Esophagus (tissue), 2 donors: Measurements from ENCODE around the gene RNASEH2C. TPM values are rescaled to one million over a fixed set of nuclear protein-coding genes. Genes with fewer than 3 reads are reported as not detected.
"Not testable (repeated sequence)": the region's sequence is repeated elsewhere in the genome, so short reads cannot be mapped to it uniquely, and the experiment has no call there.

Experiments
- H3K27ac ChIP-seq, 2 donors: one replicate each; pipeline ENCODE4 v1.5.1; 2013; ENCODE audit warnings: low read depth in 2 of 2, mild to moderate bottlenecking in 2 of 2, inconsistent platforms in 1 of 2, low read length in 1 of 2, moderate library complexity in 1 of 2
- H3K27me3 ChIP-seq, 2 donors: one replicate each; pipeline ENCODE4 v1.6.1; 2013; ENCODE audit warnings: low read length in 2 of 2, control low read depth in 1 of 2, mild to moderate bottlenecking in 1 of 2; ENCODE audit not compliant: insufficient read depth in 2 of 2, control insufficient read depth in 1 of 2
- H3K36me3 ChIP-seq, 2 donors: one replicate each; pipeline ENCODE4 v1.6.1; 2013; ENCODE audit warnings: low read length in 1 of 2; ENCODE audit not compliant: control insufficient read depth in 2 of 2, insufficient read depth in 2 of 2
- H3K4me1 ChIP-seq, 2 donors: one replicate each; pipeline ENCODE4 v1.6.1; 2013; ENCODE audit warnings: low read length in 1 of 2; ENCODE audit not compliant: control insufficient read depth in 2 of 2, insufficient read depth in 2 of 2
- H3K4me3 ChIP-seq, 2 donors: one replicate each; pipeline ENCODE4 v1.5.1; 2013; ENCODE audit warnings: low read length in 2 of 2, mild to moderate bottlenecking in 2 of 2, low read depth in 1 of 2, moderate library complexity in 1 of 2
- H3K9me3 ChIP-seq, 2 donors: one replicate each; pipeline ENCODE4 v1.6.1; 2013; ENCODE audit warnings: mild to moderate bottlenecking in 2 of 2, low read depth in 1 of 2, low read length in 1 of 2, moderate library complexity in 1 of 2; ENCODE audit not compliant: control insufficient read depth in 2 of 2, insufficient read depth in 1 of 2
- WGBS, 2 donors: extraction: QIAGEN DNeasy Blood & Tissue Kit; methylation state at CpG; one replicate each; pipeline ENCODE4 v1.1.7; 2013; 5-methylcytosine and 5-hydroxymethylcytosine counted together
- polyA plus RNA-seq, 2 donors: library from polyadenylated mRNA; stranded (reverse); fragments of 200-250 nt; gene quantifications; one replicate each; pipeline ENCODE4 v1.2.3, GENCODE V29; 2013
- donor health status: healthy with polysubstance abuse.
- donor health status: Bipolar disorder and iron deficiency.

RNASEH2C gene
- 10 to 100 TPM; 26.3 to 41.8 TPM for polyA plus RNA-seq

DNA sequence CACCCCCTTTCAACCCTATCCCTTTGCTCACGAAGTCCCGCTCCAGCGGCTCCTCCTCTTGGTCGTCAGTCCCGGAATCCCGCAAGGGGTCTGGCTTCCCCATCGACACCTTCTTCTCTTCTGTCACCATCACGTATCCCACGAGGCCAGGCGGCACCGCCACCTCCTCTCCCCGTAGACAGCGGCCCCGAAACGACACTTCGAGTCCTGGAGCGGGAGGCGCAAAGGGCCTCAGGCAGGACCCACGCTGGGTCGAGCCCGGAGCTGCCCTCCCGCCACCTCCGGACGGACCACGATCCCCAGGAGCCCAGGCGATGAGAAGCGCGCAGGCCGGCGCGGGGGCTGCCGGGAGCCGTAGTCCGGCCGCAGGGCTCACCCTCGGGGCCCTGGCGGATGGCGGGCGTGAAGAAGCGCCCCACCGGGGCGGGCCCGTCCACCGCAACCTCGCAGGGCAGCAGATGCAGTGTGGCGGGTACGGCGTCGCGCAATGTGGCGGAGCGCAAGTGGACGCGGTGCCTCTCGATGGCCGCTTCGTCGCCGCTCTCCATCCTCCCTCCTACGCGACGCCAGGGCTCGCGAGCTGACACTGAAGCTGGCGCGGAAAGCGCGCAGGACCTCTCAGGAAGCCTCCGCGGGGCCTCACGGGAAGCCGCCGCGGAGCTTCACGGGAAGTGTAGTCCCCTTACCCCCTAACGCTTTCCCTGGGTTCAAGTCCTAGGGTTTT, at the start of gene RNASEH2C:
RNASEH2C (minus strand) TSS at position 588 of the 724 bp plus-strand sequence; CDS start at position 548, 40 bp downstream.
- Histone ChIP-seq H3K9me3 (no peaks in the 10 kb centered on the region), H3K27me3 (no peaks in the 10 kb centered on the region), H3K36me3 (peaks cover 17 to 29% of the 10 kb centered on the region in 2 donors), H3K4me1 (peaks cover 2 to 11% of the 10 kb centered on the region in 2 donors), H3K4me3 (peak within 1 kb of the TSS; percentile 65 to 74), H3K27ac (peak within 1 kb of the TSS; percentile 78 to 92)
- WGBS, 2 donors = 0 to 1% methylated on average over 62 to 76 of the region's 76 CpGs

DNA sequence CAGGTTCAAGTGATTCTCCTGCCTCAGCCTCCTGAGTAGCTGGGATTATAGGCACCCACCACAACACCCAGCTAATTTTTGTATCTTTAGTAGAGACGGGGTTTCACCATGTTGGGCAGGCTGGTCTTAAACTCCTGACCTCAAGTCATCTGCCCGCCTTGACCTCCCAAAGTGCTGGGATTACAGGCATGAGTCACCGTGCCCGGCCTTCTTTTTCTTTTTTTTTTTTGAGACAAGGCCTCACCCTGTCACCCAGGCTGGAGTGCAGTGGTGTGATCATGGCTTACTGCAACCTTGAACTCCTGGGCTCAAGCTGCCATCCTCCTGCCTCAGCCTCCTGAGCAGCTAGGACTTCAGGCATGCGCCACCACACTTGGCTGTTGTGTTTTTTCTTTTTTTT, 47.2 kb upstream of the RNASEH2C start:
- not testable (repeated sequence) for H3K9me3 ChIP-seq, H3K27ac ChIP-seq, H3K4me3 ChIP-seq, H3K36me3 ChIP-seq, H3K4me1 ChIP-seq, H3K27me3 ChIP-seq
- WGBS, 2 donors = 63 to 77% methylated on average over 5 of the region's 5 CpGs

DNA sequence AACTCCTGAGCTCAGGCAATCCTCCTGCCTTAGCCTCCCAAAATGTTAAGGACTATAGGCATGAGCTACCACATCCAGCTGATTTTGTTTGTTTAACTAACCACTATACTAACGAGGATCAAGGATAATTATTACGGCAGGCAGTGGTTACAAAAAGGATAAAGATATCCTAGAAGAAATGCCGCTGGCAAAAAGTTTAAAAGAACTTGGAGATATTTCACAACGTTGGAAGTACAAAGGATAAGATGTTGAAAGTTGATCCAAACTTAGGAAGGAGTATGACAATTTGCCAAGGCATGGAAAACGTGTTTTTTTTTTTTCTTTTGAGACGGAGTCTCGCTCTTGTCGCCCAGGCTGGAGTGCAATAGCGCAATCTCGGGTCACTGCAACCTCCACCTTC, 46.8 kb upstream of the RNASEH2C start:
- WGBS, 2 donors = 50 to 75% methylated on average over 10 of the region's 10 CpGs
- H3K36me3 ChIP-seq = no peaks in the 10 kb centered on the region
- no peaks in the 10 kb centered on the region for H3K9me3 ChIP-seq
- H3K27me3 ChIP-seq = no peaks in the 10 kb centered on the region
- no peak overlapping the region for H3K27ac ChIP-seq
- H3K4me3 ChIP-seq = no peak overlapping the region
- no peaks in the 10 kb centered on the region for H3K4me1 ChIP-seq

DNA sequence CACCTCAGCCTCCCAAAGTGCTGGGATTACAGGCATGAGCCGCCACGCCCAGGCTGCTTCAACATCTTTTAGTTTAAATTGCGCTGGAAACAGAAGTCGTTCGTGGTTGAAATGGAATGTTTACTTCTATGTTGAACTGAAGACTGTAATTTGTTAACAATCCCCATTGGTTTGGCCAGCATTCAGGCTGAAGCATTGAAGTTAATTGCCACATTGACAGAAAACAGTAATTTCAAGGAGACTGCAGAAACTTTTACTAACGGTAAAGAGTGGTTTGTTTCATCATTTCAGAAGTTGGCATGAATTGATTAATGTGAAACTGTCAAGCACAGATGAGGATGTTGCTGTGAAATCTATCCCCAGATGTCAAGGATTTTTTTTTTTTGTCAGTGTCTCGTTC, 45.9 kb upstream of the RNASEH2C start:
- Histone ChIP-seq H3K9me3 (no peaks in the 10 kb centered on the region), H3K36me3 (no peaks in the 10 kb centered on the region), H3K4me1 (no peaks in the 10 kb centered on the region), H3K27ac (no peak overlapping the region), H3K4me3 (no peak overlapping the region), H3K27me3 (no peaks in the 10 kb centered on the region)
- WGBS, 2 donors = 39 to 57% methylated on average over 7 of the region's 7 CpGs

- Histone ChIP-seq H3K4me1 (no peaks in the 10 kb centered on the region), H3K9me3 (no peaks in the 10 kb centered on the region), H3K27ac (no peak overlapping the region), H3K27me3 (no peaks in the 10 kb centered on the region), H3K4me3 (no peak overlapping the region), H3K36me3 (no peaks in the 10 kb centered on the region)
- 64 to 80% methylated on average over 5 of the region's 5 CpGs for WGBS, 2 donors
These were observed 43.8 kb upstream of the RNASEH2C start for GRCh38 chr11:65764434-65764833.

GRCh38 chr11:65762816-65763215, 42.2 kb upstream of the RNASEH2C start:
- H3K27me3 ChIP-seq, H3K4me1 ChIP-seq: not testable (repeated sequence)

GRCh38 chr11:65762169-65762568, 41.6 kb upstream of the RNASEH2C start:
- not testable (repeated sequence) for H3K36me3 ChIP-seq, H3K9me3 ChIP-seq, H3K27me3 ChIP-seq, H3K27ac ChIP-seq, H3K4me3 ChIP-seq, H3K4me1 ChIP-seq
- 73 to 80% methylated on average over 5 of the region's 5 CpGs for WGBS, 2 donors

More at GRCh38 chr11:65762816-65763215, 42.2 kb upstream of the RNASEH2C start:
- H3K4me3 ChIP-seq, H3K36me3 ChIP-seq, H3K9me3 ChIP-seq, H3K27ac ChIP-seq: not testable (repeated sequence)
- WGBS, 2 donors = 85 to 93% methylated on average over 13 to 29 of the region's 29 CpGs

DNA sequence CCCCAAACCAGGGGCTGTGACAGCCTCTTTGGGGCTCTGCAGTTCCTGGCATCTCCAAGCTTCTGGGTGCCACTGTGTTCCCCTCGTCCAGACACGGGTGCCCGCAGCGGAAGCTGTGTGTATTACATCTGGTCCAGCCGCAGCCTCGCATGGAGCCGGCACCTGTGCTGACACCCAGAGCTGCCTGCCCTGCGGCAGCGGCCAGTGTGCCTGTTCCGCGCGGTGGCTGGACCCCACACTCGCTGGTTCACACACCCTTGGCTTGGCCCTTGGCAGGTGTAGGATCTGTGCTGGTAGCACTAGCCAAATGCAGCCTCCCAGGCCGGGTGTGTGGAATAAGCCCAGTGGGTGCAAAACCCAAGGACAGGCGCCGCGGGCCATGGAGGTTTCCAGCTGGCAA, 24.5 kb upstream of the RNASEH2C start:
- Histone ChIP-seq H3K27ac (no peak overlapping the region), H3K36me3 (no peaks in the 10 kb centered on the region), H3K27me3 (peaks cover 0 to 3% of the 10 kb centered on the region in 2 donors), H3K4me1 (peaks cover 0 to 4% of the 10 kb centered on the region in 2 donors), H3K4me3 (no peak overlapping the region), H3K9me3 (no peaks in the 10 kb centered on the region)
- WGBS, 2 donors = 88 to 94% methylated on average over 17 of the region's 17 CpGs

- Histone ChIP-seq H3K4me3 (no peak overlapping the region), H3K9me3 (no peaks in the 10 kb centered on the region), H3K27ac (no peak overlapping the region), H3K4me1 (peaks cover 0 to 4% of the 10 kb centered on the region in 2 donors), H3K36me3 (no peaks in the 10 kb centered on the region), H3K27me3 (peaks cover 0 to 3% of the 10 kb centered on the region in 2 donors)
- 85 to 86% methylated on average over 8 of the region's 8 CpGs for WGBS, 2 donors
These were observed 24.1 kb upstream of the RNASEH2C start for GRCh38 chr11:65744699-65745042.

- no peak overlapping the region for H3K4me3 ChIP-seq
- H3K27ac ChIP-seq = no peak overlapping the region
- WGBS, 2 donors = 77 to 79% methylated on average over 18 of the region's 18 CpGs
- no peaks in the 10 kb centered on the region for H3K36me3 ChIP-seq
- peaks cover 0 to 3% of the 10 kb centered on the region in 2 donors for H3K27me3 ChIP-seq
- peaks cover 0 to 4% of the 10 kb centered on the region in 2 donors for H3K4me1 ChIP-seq
- no peaks in the 10 kb centered on the region for H3K9me3 ChIP-seq
These were observed 23.6 kb upstream of the RNASEH2C start for GRCh38 chr11:65744026-65744698.
